Measurements from ENCODE around the gene NECTIN2.

DNA sequence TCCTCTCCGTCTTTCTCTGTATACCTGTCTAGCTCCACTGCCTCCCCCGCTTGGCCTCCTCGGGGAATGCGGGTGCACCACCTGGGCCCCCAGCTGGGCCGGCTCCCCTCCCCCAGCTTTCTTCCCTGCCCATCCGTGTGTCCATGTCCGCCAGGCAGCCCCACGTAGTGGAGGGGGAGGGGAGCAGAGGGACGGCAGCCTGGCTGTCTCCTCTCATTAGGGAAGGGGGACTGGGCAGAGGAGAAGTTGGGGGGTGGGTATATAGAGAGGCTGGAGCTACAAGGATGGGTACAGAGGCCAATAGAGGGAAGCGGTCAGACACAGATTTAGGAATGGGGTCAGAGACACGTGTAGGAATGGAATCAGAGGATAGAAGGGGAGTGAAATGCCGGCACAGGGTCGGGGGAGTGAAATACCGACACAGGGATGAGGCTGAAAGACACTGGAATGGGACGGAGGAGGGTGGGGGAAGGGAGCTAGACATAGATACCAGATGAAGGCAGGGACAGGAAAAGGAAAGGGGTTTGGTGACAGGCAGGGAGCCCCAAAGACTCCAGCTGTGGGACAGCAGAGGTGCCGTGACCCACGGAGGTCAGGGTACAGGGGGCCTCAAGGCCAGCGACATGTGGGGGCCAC is 2.8 kb downstream of the NECTIN2 start:
- TF ChIP-seq, protein P1, sequence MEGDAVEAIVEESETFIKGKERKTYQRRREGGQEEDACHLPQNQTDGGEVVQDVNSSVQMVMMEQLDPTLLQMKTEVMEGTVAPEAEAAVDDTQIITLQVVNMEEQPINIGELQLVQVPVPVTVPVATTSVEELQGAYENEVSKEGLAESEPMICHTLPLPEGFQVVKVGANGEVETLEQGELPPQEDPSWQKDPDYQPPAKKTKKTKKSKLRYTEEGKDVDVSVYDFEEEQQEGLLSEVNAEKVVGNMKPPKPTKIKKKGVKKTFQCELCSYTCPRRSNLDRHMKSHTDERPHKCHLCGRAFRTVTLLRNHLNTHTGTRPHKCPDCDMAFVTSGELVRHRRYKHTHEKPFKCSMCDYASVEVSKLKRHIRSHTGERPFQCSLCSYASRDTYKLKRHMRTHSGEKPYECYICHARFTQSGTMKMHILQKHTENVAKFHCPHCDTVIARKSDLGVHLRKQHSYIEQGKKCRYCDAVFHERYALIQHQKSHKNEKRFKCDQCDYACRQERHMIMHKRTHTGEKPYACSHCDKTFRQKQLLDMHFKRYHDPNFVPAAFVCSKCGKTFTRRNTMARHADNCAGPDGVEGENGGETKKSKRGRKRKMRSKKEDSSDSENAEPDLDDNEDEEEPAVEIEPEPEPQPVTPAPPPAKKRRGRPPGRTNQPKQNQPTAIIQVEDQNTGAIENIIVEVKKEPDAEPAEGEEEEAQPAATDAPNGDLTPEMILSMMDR (IDR thresholded peaks at IDR 0.05; ENCODE audit: low read depth, low read length) = no peak
- TF ChIP-seq EZH2phosphoT487 (IDR thresholded peaks at IDR 0.05; ENCODE audit: low read depth) = no peak
